ENCODE data around the gene FAM120A. TPM values are rescaled to one million over a fixed set of nuclear protein-coding genes. Genes with fewer than 3 reads are reported as not detected.

Gene FAM120A
- total and polyA plus RNA-seq, 2 of the 13 experiments (the other 11 are each of a cell fraction or from before 2014, with no cell fraction given), result 41.3 to 44.4 TPM

DNA sequence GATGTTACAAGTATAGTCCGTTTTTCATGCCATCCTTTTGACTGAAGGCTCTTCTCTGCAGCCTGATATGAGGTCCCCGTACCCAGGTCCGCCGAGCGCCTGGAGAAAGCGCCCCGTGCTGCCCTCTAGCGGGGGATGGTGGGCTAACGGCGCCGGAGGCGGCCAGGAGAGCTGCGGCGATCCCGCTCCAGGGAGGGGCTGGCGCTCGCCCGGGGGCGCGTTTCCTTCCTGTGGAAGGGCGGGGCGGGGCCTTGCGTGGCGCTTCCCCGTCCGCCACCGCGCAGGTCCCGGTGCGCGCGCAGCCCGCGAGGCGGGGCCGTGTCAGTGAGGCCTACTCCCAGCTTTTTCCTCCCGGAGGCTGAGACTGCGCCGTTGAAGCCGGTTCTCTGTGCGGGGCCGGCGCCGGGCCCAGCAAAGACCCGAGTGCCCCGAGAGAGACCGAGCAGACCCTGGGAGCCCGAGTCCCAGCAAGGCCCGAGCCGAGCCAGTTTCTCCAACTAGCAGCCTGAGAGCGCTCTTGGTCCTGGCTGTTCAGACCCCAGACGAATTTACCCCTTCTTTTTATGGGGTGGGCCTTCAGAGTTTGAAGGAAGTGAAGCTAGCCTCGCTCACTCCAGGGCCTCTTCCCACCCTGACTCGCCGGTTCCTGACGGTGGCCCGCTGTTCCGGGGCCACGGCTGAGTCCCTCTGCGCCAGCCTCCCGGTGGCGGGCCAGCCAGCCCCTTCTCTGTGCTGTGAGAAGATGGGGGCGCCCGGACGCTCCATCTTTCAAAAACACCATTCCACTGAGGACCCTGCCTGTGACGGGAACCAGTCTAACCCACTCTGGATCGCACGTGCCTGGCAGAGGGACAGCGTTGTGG, 115.2 kb downstream of the FAM120A start (continued):
- TF ChIP-seq FOXA1 (IDR thresholded peaks at IDR 0.05) (no peak), FOXA1 (CRISPR knock-in tag; IDR thresholded peaks at IDR 0.05) (no peak), HNF4A (CRISPR knock-in tag; IDR thresholded peaks at IDR 0.05) (no peak), MED8 (CRISPR knock-in tag; IDR thresholded peaks at IDR 0.05; ENCODE audit: insufficient replicate concordance) (peak; percentile 86), ZNF670 (CRISPR knock-in tag; IDR thresholded peaks at IDR 0.05; ENCODE audit: borderline replicate concordance) (0 out of 2 replicates have a peak, but pooled peaks have one; percentile 57), ISX (CRISPR knock-in tag; conservative IDR thresholded peaks at IDR 0.05) (0 out of 2 replicates have a peak, but pooled peaks have one; percentile 61), ZSCAN25 (CRISPR knock-in tag; IDR thresholded peaks at IDR 0.05) (no peak; the same call in 1 of the 2 replicates), ZNF383 (CRISPR knock-in tag; IDR thresholded peaks at IDR 0.05; ENCODE audit: borderline replicate concordance) (no peak), NFKB2 (CRISPR knock-in tag; IDR thresholded peaks at IDR 0.05; ENCODE audit: borderline replicate concordance) (peak; percentile 87; the same call in 1 of the 2 replicates), ADNP (CRISPR knock-in tag; IDR thresholded peaks at IDR 0.05) (no peak), MYC (CRISPR knock-in tag; IDR thresholded peaks at IDR 0.05; ENCODE audit: borderline replicate concordance) (peak; percentile 74; the same call in 1 of the 2 replicates), POLR2G (IDR thresholded peaks at IDR 0.05; ENCODE audit: low read depth, low read length) (peak; percentile 93), ZNF33A (CRISPR knock-in tag; IDR thresholded peaks at IDR 0.05; ENCODE audit: borderline replicate concordance) (no peak), SRSF9 (IDR thresholded peaks at IDR 0.05; ENCODE audit: borderline replicate concordance, insufficient read depth, low read depth, low read length, poor library complexity, severe bottlenecking) (no peak), ZNF768 (CRISPR knock-in tag; IDR thresholded peaks at IDR 0.05) (peak; percentile 49; the same call in 1 of the 2 replicates), ZNF605 (CRISPR knock-in tag; IDR thresholded peaks at IDR 0.05) (peak; percentile 62), ASH2L (IDR thresholded peaks at IDR 0.05; ENCODE audit: insufficient read length, low read depth, low read length) (peak; percentile 62), KAT2B (IDR thresholded peaks at IDR 0.05; ENCODE audit: borderline replicate concordance, low read depth, low read length) (no peak), ZNF337 (CRISPR knock-in tag; IDR thresholded peaks at IDR 0.05; ENCODE audit: borderline replicate concordance, low read depth) (peak; percentile 85; the same call in 1 of the 2 replicates)
- TF ChIP-seq, protein P1, sequence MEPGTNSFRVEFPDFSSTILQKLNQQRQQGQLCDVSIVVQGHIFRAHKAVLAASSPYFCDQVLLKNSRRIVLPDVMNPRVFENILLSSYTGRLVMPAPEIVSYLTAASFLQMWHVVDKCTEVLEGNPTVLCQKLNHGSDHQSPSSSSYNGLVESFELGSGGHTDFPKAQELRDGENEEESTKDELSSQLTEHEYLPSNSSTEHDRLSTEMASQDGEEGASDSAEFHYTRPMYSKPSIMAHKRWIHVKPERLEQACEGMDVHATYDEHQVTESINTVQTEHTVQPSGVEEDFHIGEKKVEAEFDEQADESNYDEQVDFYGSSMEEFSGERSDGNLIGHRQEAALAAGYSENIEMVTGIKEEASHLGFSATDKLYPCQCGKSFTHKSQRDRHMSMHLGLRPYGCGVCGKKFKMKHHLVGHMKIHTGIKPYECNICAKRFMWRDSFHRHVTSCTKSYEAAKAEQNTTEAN (CRISPR knock-in tag; conservative IDR thresholded peaks at IDR 0.05), result peak; percentile 66; the same call in 1 of the 2 replicates
- TF ChIP-seq, protein P2, sequence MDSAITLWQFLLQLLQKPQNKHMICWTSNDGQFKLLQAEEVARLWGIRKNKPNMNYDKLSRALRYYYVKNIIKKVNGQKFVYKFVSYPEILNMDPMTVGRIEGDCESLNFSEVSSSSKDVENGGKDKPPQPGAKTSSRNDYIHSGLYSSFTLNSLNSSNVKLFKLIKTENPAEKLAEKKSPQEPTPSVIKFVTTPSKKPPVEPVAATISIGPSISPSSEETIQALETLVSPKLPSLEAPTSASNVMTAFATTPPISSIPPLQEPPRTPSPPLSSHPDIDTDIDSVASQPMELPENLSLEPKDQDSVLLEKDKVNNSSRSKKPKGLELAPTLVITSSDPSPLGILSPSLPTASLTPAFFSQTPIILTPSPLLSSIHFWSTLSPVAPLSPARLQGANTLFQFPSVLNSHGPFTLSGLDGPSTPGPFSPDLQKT (CRISPR knock-in tag; IDR thresholded peaks at IDR 0.05; ENCODE audit: borderline replicate concordance), result 0 out of 2 replicates have a peak, but pooled peaks have one; percentile 17
- TF ChIP-seq, protein P3, sequence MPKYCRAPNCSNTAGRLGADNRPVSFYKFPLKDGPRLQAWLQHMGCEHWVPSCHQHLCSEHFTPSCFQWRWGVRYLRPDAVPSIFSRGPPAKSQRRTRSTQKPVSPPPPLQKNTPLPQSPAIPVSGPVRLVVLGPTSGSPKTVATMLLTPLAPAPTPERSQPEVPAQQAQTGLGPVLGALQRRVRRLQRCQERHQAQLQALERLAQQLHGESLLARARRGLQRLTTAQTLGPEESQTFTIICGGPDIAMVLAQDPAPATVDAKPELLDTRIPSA (CRISPR knock-in tag; IDR thresholded peaks at IDR 0.05; ENCODE audit: borderline replicate concordance), result no peak; the same call in 1 of the 2 replicates
- TF ChIP-seq, protein P4, sequence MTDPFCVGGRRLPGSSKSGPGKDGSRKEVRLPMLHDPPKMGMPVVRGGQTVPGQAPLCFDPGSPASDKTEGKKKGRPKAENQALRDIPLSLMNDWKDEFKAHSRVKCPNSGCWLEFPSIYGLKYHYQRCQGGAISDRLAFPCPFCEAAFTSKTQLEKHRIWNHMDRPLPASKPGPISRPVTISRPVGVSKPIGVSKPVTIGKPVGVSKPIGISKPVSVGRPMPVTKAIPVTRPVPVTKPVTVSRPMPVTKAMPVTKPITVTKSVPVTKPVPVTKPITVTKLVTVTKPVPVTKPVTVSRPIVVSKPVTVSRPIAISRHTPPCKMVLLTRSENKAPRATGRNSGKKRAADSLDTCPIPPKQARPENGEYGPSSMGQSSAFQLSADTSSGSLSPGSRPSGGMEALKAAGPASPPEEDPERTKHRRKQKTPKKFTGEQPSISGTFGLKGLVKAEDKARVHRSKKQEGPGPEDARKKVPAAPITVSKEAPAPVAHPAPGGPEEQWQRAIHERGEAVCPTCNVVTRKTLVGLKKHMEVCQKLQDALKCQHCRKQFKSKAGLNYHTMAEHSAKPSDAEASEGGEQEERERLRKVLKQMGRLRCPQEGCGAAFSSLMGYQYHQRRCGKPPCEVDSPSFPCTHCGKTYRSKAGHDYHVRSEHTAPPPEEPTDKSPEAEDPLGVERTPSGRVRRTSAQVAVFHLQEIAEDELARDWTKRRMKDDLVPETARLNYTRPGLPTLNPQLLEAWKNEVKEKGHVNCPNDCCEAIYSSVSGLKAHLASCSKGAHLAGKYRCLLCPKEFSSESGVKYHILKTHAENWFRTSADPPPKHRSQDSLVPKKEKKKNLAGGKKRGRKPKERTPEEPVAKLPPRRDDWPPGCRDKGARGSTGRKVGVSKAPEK (CRISPR knock-in tag; IDR thresholded peaks at IDR 0.05; ENCODE audit: borderline replicate concordance), result no peak

Measured in HepG2 (cell line).